Activated naive CD4-positive, alpha-beta T cell treated with anti-CD3 and anti-CD28 coated beads, Interleukin-2, amount 50 U/mL, for 24 hours (primary cell): ENCODE data around the gene CS.
A peak's percentile ranks its signal among the peaks of the same experiment; 100 is the strongest.
"Not testable (repeated sequence)": the region's sequence is repeated elsewhere in the genome, so short reads cannot be mapped to it uniquely, and the experiment has no call there.

Source experiments
- H3K27ac Mint-ChIP-seq: one replicate; pipeline ENCODE4 v1.8.0; 2021; ENCODE audit warnings: mild to moderate bottlenecking, mixed read lengths
- H3K27me3 Mint-ChIP-seq: one replicate; pipeline ENCODE4 v1.8.0; 2021; ENCODE audit warnings: mixed read lengths
- H3K36me3 Mint-ChIP-seq: one replicate; pipeline ENCODE4 v1.8.0; 2021; ENCODE audit warnings: mixed read lengths
- H3K4me1 Mint-ChIP-seq: one replicate; pipeline ENCODE4 v1.8.0; 2021; ENCODE audit warnings: mixed read lengths
- H3K4me3 Mint-ChIP-seq: one replicate; pipeline ENCODE4 v1.8.0; 2021; ENCODE audit warnings: mild to moderate bottlenecking, mixed read lengths
- H3K9me3 Mint-ChIP-seq: one replicate; pipeline ENCODE4 v1.8.0; 2021; ENCODE audit warnings: mixed read lengths

The CS gene

DNA sequence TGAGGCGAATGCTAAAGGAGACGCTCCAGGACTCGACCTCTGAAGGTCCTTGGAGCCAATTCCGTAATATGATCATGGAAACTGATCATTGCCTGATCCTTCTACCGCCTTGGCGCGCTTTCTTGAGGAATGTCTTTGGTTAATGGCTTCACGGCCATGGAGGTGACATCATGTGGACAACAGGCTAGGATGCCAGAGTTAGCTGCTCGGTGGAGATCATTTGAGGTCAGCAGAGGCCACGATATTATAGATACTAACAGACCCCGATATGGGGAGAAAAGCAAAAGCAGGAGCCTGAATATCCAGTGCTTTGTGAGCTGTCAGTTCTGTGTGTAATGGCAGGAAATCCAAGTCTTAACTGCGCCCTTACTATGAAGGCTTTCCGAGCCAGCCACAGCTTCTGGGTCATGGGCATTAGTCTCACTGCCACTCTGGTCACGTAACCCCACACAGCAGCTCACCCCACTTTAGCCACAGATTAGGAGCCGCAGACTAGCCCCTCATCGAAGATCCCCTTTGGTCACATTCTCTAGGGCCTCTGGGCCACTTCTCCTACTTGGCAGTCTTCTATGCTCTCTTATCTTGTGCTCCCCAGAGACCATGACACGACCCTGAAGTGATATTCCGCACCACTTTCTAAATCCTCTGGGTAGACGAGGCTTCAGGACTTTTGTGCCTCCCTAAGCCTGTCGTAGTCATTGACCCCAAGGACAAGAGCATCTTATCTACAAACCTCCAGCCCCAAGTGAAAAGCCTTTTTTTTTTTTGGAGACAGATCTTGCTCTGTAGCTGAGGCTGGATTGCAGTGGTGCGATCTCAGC, 724 bp upstream of the CS start:
- Mint-ChIP-seq H3K36me3 (peaks cover 11% of the 10 kb centered on the region), H3K27me3 (no peaks in the 10 kb centered on the region), H3K27ac (peak overlapping the region; percentile 97), H3K4me1 (peaks cover 54% of the 10 kb centered on the region), H3K9me3 (no peaks in the 10 kb centered on the region), H3K4me3 (peak overlapping the region; percentile 97)

DNA sequence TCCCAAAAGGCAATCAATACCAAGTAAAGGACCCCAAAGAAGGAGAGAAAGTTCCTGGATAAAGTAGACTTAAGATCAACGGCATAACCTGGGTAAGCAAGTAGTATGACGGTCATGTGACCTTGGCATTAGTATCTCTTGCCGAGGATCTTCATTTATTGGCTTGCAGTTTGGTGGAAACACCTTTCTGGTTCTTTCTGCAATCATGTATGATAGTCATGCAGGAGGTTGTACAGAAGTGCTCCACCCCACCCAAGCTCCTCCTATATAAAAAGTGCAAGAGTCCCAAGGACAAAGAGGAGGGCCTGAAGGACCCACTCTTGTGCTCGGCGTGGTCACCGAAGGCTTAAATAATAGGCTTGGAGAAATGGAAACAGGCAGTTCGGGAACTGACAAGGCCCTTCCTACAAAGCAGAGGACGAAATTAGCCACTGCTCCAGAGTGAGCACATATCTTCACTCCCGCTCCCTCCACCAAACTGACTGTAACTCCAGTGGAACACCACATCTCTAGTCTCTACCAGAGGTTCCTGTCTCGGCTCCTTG, 750 bp downstream of the CS start:
- Mint-ChIP-seq H3K4me1 (peaks cover 50% of the 10 kb centered on the region), H3K27me3 (no peaks in the 10 kb centered on the region), H3K9me3 (no peaks in the 10 kb centered on the region), H3K36me3 (peaks cover 7% of the 10 kb centered on the region), H3K4me3 (peak overlapping the region; percentile 97), H3K27ac (peak overlapping the region; percentile 97)

DNA sequence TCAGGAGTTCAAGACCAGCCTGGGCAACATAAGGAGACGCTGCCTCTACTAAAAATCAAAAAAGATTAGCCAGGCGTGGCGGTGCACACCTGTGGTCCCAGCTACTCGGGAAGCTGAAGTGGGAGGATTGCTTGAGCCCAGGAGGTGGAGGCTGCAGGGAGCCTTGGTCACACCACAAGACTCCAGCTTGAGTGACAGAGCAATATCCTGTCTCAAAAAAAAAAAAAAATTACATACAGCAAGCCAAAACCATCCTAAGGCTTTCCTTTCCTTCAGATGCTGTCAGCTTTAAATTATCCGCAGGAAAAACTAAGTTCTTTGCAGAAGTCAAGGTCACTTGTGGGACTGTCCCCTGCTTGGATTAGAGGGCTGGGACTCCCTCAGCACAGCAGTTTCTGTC, 1.3 kb downstream of the CS start:
- Mint-ChIP-seq H3K27me3 (no peaks in the 10 kb centered on the region), H3K36me3 (peaks cover 9% of the 10 kb centered on the region), H3K9me3 (no peaks in the 10 kb centered on the region), H3K27ac (peak overlapping the region; percentile 97), H3K4me3 (peak overlapping the region; percentile 97), H3K4me1 (peaks cover 54% of the 10 kb centered on the region)

DNA sequence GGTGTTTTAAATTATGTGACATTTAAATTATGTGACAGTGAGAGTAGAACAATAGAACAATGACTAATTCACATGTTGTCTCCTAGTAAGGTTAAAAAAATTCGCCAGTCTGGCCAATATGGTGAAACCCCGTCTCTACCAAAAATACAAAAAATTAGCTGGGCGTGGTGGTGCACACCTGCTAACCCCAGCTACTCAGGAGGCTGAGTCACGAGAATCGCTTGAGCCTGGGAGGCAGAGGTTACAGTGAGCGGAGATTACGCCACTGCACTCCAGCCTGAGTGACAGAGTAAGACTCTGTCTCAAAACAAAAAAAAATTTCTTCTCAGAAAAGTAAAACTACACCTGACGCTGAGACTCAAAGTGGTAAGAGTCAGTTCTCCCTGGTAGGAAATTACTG, 2.7 kb downstream of the CS start:
- no peaks in the 10 kb centered on the region for H3K9me3 Mint-ChIP-seq
- H3K27me3 Mint-ChIP-seq, result no peaks in the 10 kb centered on the region
- peaks cover 9% of the 10 kb centered on the region for H3K36me3 Mint-ChIP-seq
- peaks cover 60% of the 10 kb centered on the region for H3K4me1 Mint-ChIP-seq
- H3K27ac Mint-ChIP-seq, result peak overlapping the region; percentile 65
- peak overlapping the region; percentile 97 for H3K4me3 Mint-ChIP-seq

DNA sequence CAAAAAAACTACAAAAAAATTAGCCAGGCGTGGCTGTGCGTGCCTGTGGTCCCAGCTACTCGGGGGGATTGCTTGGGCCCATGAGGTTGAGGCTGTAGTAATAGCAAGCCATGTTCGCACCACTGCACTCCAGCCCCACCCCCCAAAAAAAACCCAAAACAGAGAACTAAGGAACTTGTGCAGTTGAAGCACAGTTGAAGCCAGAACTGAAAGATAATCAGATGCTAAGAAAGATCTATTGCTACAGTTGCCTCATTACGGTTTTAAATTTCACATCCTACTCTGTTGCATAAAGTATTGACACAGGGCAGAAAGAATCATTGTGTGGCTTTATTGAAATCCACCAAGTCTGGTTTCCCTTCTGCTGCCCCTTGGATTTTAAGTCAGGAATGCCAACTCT, 3.8 kb downstream of the CS start:
- Mint-ChIP-seq H3K9me3 (no peaks in the 10 kb centered on the region), H3K4me3 (no peak overlapping the region), H3K4me1 (peaks cover 54% of the 10 kb centered on the region), H3K36me3 (peaks cover 10% of the 10 kb centered on the region), H3K27me3 (no peaks in the 10 kb centered on the region), H3K27ac (no peak overlapping the region)

DNA sequence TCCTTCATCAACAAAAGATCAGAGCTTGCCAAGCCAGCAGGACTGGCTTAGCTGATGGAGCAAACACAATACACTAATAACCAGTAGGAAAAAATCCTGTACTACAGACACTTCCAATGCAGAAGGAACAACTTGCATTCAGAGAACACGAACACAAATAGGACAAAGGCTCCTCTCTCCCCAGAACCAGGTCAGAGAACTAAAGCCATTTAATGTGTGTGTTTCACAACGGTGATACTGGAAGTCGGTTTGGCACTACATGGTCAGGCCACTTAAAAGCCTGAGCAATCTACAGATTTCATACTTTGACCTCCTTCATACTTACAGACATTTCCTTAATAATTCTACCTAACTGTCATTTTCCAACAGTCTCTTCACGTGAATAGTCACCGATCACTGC, 6.3 kb downstream of the CS start:
- peaks cover 62% of the 10 kb centered on the region for H3K4me1 Mint-ChIP-seq
- H3K36me3 Mint-ChIP-seq, result peaks cover 14% of the 10 kb centered on the region
- H3K27ac Mint-ChIP-seq, result no peak overlapping the region

DNA sequence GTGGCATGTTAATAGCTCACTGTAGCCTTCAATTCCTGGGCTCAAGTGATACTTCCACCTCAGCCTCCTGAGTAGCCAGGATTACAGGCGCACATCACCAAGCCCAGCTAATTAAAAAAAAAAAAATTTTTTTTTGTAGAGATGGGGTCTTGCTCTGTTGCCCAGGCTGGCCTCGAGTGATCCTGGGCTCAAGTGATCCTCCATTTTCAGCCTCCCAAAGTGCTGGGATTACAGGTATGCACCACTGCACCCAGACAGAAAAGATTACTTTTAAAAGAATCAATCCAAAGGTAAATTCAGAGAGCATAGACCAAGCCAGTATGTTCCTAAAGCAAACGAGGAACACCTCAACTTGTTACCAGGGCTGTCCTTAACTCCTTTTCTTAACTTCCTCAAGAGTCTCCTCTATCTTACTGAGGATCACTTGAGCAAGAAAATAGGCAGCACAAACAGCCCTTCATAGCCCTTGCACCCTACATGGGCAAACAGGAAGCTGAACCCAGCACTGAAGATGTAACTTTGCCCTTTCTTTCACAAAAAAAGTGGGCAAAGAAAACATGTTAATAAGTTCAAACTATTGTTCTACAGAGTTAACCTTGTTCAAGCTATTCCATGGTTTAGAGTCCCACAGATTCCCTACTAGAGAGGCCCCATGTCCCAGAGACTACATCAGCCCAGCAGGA, 11.3 kb downstream of the CS start:
- Mint-ChIP-seq H3K36me3 (peaks cover 9% of the 10 kb centered on the region), H3K4me1 (peaks cover 37% of the 10 kb centered on the region), H3K9me3 (no peaks in the 10 kb centered on the region), H3K4me3 (no peak overlapping the region), H3K27me3 (no peaks in the 10 kb centered on the region), H3K27ac (no peak overlapping the region)

More for the DNA sequence above, 6.3 kb downstream of the CS start:
- Mint-ChIP-seq H3K4me3 (peak overlapping the region; percentile 24), H3K9me3 (no peaks in the 10 kb centered on the region), H3K27me3 (no peaks in the 10 kb centered on the region)

DNA sequence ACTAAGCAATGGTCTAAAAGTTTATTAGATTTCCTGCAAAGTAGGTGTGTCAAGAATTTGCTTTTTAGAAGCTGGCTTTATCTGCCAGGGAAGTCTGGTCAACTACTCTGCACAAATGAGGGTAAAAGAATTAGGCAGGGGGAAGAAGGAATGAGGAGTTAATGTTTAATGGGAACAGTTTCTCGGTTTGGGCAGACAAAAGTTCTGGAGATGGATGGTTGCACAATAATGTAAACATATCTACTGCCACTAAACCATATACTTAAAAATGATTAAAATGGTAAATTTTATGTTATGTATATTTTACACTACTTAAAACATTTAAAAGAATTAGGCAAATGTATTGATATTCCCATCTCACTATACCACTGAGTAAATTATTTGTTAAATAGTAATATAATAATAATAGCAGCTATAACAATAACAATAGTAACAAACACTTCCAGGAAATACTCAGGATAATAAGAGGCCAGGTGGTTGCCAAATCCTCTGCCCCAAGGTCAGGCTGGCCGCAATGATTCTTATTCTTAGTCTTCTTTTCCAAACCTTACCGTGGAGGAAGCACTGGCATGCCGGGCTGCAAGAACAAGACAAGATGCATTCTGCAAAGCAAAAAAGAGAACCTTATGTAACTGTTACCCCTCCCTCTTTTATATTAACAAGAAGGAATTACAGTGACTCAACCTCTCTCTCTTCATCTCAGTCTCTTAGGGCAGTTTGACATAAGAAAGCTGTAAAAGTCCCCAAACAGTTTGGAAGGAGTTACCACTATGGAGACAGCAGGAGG, 13.9 kb downstream of the CS start:
- H3K36me3 Mint-ChIP-seq, result peaks cover 12% of the 10 kb centered on the region
- H3K9me3 Mint-ChIP-seq, result no peaks in the 10 kb centered on the region
- H3K27me3 Mint-ChIP-seq, result no peaks in the 10 kb centered on the region
- peak overlapping the region; percentile 21 for H3K27ac Mint-ChIP-seq
- peaks cover 23% of the 10 kb centered on the region for H3K4me1 Mint-ChIP-seq
- no peak overlapping the region for H3K4me3 Mint-ChIP-seq

DNA sequence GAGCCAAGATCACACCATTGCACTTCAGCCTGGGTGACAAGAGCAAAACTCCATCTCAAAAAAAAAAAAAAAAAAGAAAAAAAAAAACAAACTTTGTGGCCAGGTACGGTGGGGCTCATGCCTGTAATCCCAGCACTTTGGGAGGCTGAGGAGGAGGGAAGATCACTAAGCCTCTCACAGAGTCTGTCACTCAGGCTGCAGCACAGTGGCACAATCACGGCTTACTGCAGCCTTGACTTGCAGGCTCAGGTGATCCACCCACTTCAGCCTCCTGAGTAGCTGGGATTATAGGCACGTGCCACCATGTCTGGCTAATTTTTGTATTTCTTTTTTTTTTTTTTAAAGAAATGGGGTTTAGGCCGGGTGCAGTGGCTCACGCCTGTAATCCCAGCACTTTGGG, 15.9 kb downstream of the CS start:
- H3K4me3 Mint-ChIP-seq, H3K27me3 Mint-ChIP-seq, H3K27ac Mint-ChIP-seq, H3K9me3 Mint-ChIP-seq: not testable (repeated sequence)
- H3K4me1 Mint-ChIP-seq, result peaks cover 10% of the 10 kb centered on the region
- H3K36me3 Mint-ChIP-seq, result peaks cover 11% of the 10 kb centered on the region

DNA sequence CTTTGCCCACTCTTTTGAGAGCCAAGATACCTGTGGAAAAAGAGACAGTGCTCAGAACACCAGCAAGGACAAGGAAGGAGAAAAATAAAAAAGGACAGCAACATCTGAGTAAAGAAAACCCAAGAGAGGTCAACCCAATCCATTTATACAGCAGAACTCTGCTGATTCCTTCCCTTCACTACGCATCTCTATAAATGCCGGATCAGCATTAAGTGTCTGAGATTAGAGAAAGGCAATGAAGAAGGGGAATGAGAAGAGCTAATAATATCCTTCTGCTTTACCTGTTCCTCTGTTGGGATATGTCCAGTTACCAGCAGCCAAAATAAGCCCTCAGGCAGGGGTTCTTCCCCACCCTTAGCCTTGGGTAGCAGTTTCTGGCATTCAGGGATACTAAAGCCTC, 17.6 kb downstream of the CS start:
- no peaks in the 10 kb centered on the region for H3K27me3 Mint-ChIP-seq
- H3K4me3 Mint-ChIP-seq, result no peak overlapping the region
- H3K27ac Mint-ChIP-seq, result no peak overlapping the region
- H3K36me3 Mint-ChIP-seq, result peaks cover 12% of the 10 kb centered on the region
- peaks cover 5% of the 10 kb centered on the region for H3K4me1 Mint-ChIP-seq
- no peaks in the 10 kb centered on the region for H3K9me3 Mint-ChIP-seq

DNA sequence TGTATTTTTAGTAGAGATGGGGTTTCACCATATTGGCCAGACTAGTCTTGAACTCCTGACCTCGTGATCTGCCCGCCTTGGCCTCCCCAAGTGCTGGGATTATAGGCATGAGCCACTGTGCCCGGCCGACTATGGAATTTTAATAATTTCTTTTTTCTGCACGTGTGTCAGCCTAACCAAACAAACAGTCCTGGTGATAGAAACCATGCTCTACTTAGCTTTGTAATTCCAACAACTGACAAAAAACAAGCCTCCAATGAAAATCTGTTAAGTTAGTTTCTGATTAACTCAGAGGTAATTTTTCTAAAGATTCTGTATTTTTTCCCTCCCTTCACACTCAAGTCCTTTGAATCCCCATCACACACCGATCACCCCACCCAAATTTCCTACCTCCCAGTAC, 18.1 kb downstream of the CS start:
- Mint-ChIP-seq H3K27me3 (no peaks in the 10 kb centered on the region), H3K36me3 (peaks cover 12% of the 10 kb centered on the region), H3K4me3 (no peak overlapping the region), H3K4me1 (peaks cover 5% of the 10 kb centered on the region), H3K27ac (no peak overlapping the region), H3K9me3 (no peaks in the 10 kb centered on the region)

DNA sequence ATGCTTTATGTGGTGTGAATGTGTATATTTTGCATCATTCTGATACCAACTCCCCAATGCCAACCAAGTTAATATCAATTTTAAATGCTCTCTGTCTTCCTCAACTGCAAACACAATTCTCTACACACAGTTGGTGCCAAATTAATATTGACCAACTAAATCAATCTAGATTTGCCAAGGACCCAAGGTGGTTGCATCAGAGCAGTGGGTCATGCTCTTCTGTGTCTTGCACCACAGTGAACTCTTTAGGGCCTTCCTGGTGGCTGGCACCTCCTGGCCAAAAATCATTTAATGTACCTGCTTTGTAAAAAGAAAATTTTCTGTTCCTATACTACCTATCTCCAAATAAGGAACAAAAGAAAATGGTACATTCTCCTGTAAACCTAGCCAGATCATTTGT, 19.3 kb downstream of the CS start:
- no peak overlapping the region for H3K4me3 Mint-ChIP-seq
- H3K27ac Mint-ChIP-seq, result no peak overlapping the region

DNA sequence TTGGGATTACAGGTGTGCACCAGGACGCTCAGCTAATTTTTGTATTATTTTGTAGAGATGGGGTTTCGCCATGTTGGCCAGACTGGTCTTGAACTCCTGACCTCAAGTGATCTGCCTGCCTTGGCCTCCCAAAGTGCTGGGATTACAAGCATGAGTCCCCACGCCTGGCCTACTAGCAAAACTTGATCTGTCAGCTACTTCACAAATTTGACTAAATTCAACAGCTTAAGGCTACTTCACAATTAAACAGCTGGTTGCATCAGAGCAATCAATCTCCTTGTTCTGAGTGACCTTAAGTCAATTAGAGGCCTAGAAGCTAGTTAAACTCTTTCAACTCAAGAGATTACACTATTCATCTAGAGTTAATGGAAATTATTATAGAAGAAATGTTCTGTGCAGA, 21.2 kb downstream of the CS start:
- H3K27ac Mint-ChIP-seq, result no peak overlapping the region
- peaks cover 15% of the 10 kb centered on the region for H3K36me3 Mint-ChIP-seq
- H3K4me1 Mint-ChIP-seq, result no peaks in the 10 kb centered on the region
- H3K27me3 Mint-ChIP-seq, result no peaks in the 10 kb centered on the region
- no peaks in the 10 kb centered on the region for H3K9me3 Mint-ChIP-seq
- H3K4me3 Mint-ChIP-seq, result no peak overlapping the region

More for the DNA sequence above, 19.3 kb downstream of the CS start:
- Mint-ChIP-seq H3K9me3 (no peaks in the 10 kb centered on the region), H3K36me3 (peaks cover 13% of the 10 kb centered on the region), H3K27me3 (no peaks in the 10 kb centered on the region), H3K4me1 (no peaks in the 10 kb centered on the region)

DNA sequence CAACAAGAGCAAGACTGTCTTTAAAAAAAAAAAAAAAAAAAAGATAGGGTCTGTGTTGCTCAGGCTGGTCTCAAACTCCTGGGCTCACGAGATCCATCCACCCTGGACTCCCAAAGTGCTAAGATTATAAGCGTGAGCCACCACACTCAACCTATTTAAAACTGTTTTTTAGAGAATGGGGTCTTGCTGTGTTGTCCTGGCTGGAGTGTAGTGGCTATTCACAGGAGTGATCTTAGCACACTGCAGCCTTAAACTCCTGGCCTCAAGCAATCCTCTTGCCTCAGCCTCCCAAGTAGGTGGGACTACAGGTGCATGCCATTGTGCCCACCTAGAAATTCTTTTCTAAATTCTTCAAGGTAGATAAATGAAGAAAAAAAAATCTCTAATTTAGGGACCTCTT, 25.8 kb downstream of the CS start:
- no peaks in the 10 kb centered on the region for H3K9me3 Mint-ChIP-seq
- H3K4me3 Mint-ChIP-seq, result no peak overlapping the region
- H3K27ac Mint-ChIP-seq, result no peak overlapping the region
- no peaks in the 10 kb centered on the region for H3K4me1 Mint-ChIP-seq
- peaks cover 16% of the 10 kb centered on the region for H3K36me3 Mint-ChIP-seq
- H3K27me3 Mint-ChIP-seq, result no peaks in the 10 kb centered on the region

DNA sequence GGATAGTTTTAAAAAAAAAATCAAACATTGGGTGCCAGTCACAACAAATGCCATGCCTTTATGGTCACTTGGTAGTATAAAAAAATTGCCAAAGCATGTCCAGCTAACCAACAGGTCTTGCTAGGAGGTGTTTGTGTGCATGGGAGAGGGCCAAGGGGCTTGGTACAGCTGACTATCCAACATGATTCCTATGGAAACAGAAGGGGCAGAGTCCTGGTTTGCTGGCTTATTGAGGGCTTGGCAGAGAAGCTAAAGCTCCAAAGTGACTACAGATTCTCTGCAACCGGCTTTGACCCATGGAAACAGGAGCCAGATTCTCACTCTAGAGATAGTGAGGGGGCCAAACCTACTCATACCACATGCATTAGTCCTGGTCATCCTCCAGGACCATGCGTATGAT, 27.7 kb downstream of the CS start:
- not testable (repeated sequence) for H3K4me3 Mint-ChIP-seq, H3K4me1 Mint-ChIP-seq, H3K9me3 Mint-ChIP-seq, H3K27ac Mint-ChIP-seq, H3K27me3 Mint-ChIP-seq
- peaks cover 15% of the 10 kb centered on the region for H3K36me3 Mint-ChIP-seq

DNA sequence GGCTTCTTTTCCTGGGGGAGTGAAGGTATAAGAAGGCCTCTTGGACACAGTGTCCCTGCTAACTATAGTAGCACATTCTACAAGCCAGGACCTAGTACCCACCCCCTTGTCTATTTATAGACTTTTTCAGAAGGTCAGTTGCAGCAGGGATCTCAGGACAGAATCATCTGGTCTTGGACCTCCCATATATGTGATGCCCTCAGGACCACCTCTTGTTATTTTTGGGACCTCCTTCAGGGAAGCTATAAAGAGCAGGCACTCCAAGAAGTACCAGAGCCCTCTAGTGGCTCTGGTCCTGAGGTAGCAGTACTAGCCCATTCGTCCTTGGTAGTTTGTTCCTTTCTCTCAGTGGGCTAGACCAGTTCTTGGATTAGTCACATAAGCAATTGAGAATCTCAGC, 29.1 kb downstream of the CS start:
- peak overlapping the region; percentile 4 for H3K27ac Mint-ChIP-seq
- no peaks in the 10 kb centered on the region for H3K9me3 Mint-ChIP-seq
- H3K36me3 Mint-ChIP-seq, result peaks cover 15% of the 10 kb centered on the region
- H3K27me3 Mint-ChIP-seq, result no peaks in the 10 kb centered on the region
- peaks cover 18% of the 10 kb centered on the region for H3K4me1 Mint-ChIP-seq
- no peak overlapping the region for H3K4me3 Mint-ChIP-seq
